HCEC 1CT (cell line): ENCODE measurements around the gene ATF6B.
A peak's percentile ranks its signal among the peaks of the same experiment; 100 is the strongest.

Source experiments
- DNase-seq: peaks from one replicate; pipeline ENCODE4 v3.0.0-alpha.2; 2017

The ATF6B gene

GRCh38 chr6:32127717-32128592 lies at the start of gene ATF6B:
TSS of gene ATF6B (minus strand) at chr6:32128246. CDS start at chr6:32128207, 39 bp downstream.
- peak; percentile 100 for DNase-seq

- no peak for DNase-seq
These were observed 49.2 kb upstream of the ATF6B start for GRCh38 chr6:32177183-32177787.

- peak; percentile 78 for DNase-seq
These were observed 48.6 kb upstream of the ATF6B start for GRCh38 chr6:32176476-32177182.

GRCh38 chr6:32175711-32176475 lies 47.8 kb upstream of the ATF6B start, which contains the start of gene AGPAT1:
TSS of gene AGPAT1 (minus strand) at chr6:32176084. CDS start at chr6:32171496, 4,588 bp downstream.
- peak; percentile 94 for DNase-seq

- no peak for DNase-seq
These were observed 47.3 kb upstream of the ATF6B start for GRCh38 chr6:32175322-32175710.

- DNase-seq: no peak
These were observed 46.4 kb upstream of the ATF6B start for GRCh38 chr6:32174416-32174815.

- no peak for DNase-seq
These were observed 45.1 kb upstream of the ATF6B start for GRCh38 chr6:32173051-32173727.

- no peak for DNase-seq
These were observed 43.2 kb upstream of the ATF6B start for GRCh38 chr6:32171234-32171633.

- no peak for DNase-seq
These were observed 42.2 kb upstream of the ATF6B start for GRCh38 chr6:32170294-32170693.

GRCh38 chr6:32168807-32169591 lies 41.0 kb upstream of the ATF6B start:
- DNase-seq: no peak

GRCh38 chr6:32168350-32168749 lies 40.3 kb upstream of the ATF6B start:
- DNase-seq: no peak

- DNase-seq: no peak
These were observed 39.8 kb upstream of the ATF6B start for GRCh38 chr6:32167761-32168262.

GRCh38 chr6:32167154-32167760 lies 39.2 kb upstream of the ATF6B start:
- DNase-seq: no peak

GRCh38 chr6:32166411-32167061 lies 38.5 kb upstream of the ATF6B start:
- DNase-seq: no peak

GRCh38 chr6:32164295-32164694 lies 36.2 kb upstream of the ATF6B start, which contains the start of gene EGFL8:
TSS of gene EGFL8 (plus strand) at chr6:32164595. CDS start at chr6:32166166, 1,571 bp downstream.
- DNase-seq: no peak

- no peak for DNase-seq
These were observed 35.7 kb upstream of the ATF6B start for GRCh38 chr6:32163559-32164258.

GRCh38 chr6:32158052-32158451 lies 30.0 kb upstream of the ATF6B start:
- no peak for DNase-seq

- DNase-seq: no peak
These were observed 28.8 kb upstream of the ATF6B start for GRCh38 chr6:32156891-32157290.

GRCh38 chr6:32154514-32155161 lies 26.6 kb upstream of the ATF6B start:
- DNase-seq: peak; percentile 53
